ENCODE results near the gene TMEM51. TPM values are rescaled to one million over a fixed set of nuclear protein-coding genes. Genes with fewer than 3 reads are reported as not detected.

Gene TMEM51
- total and polyA plus RNA-seq, 9 of the 15 experiments (the other 6 are each of a cell fraction or from before 2014, with no cell fraction given): 0.06 to 1.4 (median 0.58) TPM

- no peak overlapping the region for H3K27ac ChIP-seq (ENCODE audit: extremely low read depth, low read depth, low read length)
- TF ChIP-seq NR2C2 (CRISPR knock-in tag; IDR thresholded peaks at IDR 0.05) (no peak), NR2C2 (tag; IDR thresholded peaks at IDR 0.05) (no peak)
- no peaks in the 10 kb centered on the region for H3K9me3 ChIP-seq (replicated peaks; ENCODE audit: control insufficient read depth, insufficient read depth, low read depth, low read length)
- no peak overlapping the region for H3K4me3 ChIP-seq
- no peaks in the 10 kb centered on the region for H4K20me1 ChIP-seq (replicated peaks; ENCODE audit: control insufficient read depth, insufficient read depth, low read length)
- H3K79me2 ChIP-seq (ENCODE audit: control insufficient read depth, insufficient read depth, low read length): no peaks in the 10 kb centered on the region
- ChIA-PET CTCF (ENCODE audit: low intra/inter-chr PET ratio) (no interaction called here), POLR2A (interaction anchor here (0.7 to 1.0 kb wide), 2 partner anchors 15 to 17 kb away, joined by 3 read pairs; no protein-coding TSS in a partner anchor)
- ATAC-seq (no peak), DNase-seq (ENCODE audit: extremely low read depth in 1 of 4, low spot score in 3 of 4) (no peak), FAIRE-seq (no peak)
- in situ Hi-C loops (cut with MboI): no loop called here
- WGBS (ENCODE audit: insufficient coverage, low coverage, missing lambda C conversion rate): 0% methylated on average over 4 of the region's 4 CpGs
- no TSS peak for BruUV-seq (replicated peaks)
- H3K36me3 ChIP-seq (ENCODE audit: control insufficient read depth, insufficient read depth, low read length): no peaks in the 10 kb centered on the region
- H3K4me2 ChIP-seq (ENCODE audit: insufficient read depth, low read length): no peak overlapping the region
- intact Hi-C loops (cut with micrococcal nuclease): no loop called here
- peaks cover 27 to 58% of the 10 kb centered on the region in 2 experiments for H3K27me3 ChIP-seq (ENCODE audit: control insufficient read depth in 2 of 2, insufficient read depth in 2 of 2, low read length in 2 of 2)
- H3K9ac ChIP-seq (ENCODE audit: insufficient read depth in 1 of 2, low read depth in 2 of 2, low read length in 2 of 2): no peak overlapping the region
- H3K4me1 ChIP-seq (replicated peaks in 1 of 2; ENCODE audit: control insufficient read depth in 2 of 2, insufficient read depth in 2 of 2, low read length in 2 of 2): no peaks in the 10 kb centered on the region
- H3K9me1 ChIP-seq (ENCODE audit: control insufficient read depth, insufficient read depth, low read length): no peaks in the 10 kb centered on the region
- no peak overlapping the region for H2AFZ ChIP-seq (ENCODE audit: low read depth, low read length)
Observed at GRCh38 chr1:15188130-15188524, 34.6 kb downstream of the TMEM51 start.

GRCh38 chr1:15188678-15189077 is 35.1 kb downstream of the TMEM51 start:
- CTCF ChIA-PET (ENCODE audit: low intra/inter-chr PET ratio): no interaction called here
- no peak for ATAC-seq

More at GRCh38 chr1:15188678-15189077, 35.1 kb downstream of the TMEM51 start:
- in situ Hi-C loops (cut with MboI): no loop called here
- H3K27ac ChIP-seq (ENCODE audit: extremely low read depth, low read depth, low read length): no peak overlapping the region
- WGBS (ENCODE audit: insufficient coverage, low coverage, missing lambda C conversion rate): 0% methylated on average over 3 of the region's 3 CpGs
- no peaks in the 10 kb centered on the region for H3K4me1 ChIP-seq (replicated peaks in 1 of 2; ENCODE audit: control insufficient read depth in 2 of 2, insufficient read depth in 2 of 2, low read length in 2 of 2)
- FAIRE-seq (no peak), DNase-seq (ENCODE audit: extremely low read depth in 1 of 4, low spot score in 3 of 4) (no peak)
- no peaks in the 10 kb centered on the region for H3K79me2 ChIP-seq (ENCODE audit: control insufficient read depth, insufficient read depth, low read length)
- no peak overlapping the region for H2AFZ ChIP-seq (ENCODE audit: low read depth, low read length)
- no peak overlapping the region for H3K4me2 ChIP-seq (ENCODE audit: insufficient read depth, low read length)
- H4K20me1 ChIP-seq (replicated peaks; ENCODE audit: control insufficient read depth, insufficient read depth, low read length): no peaks in the 10 kb centered on the region
- no peak overlapping the region for H3K9ac ChIP-seq (ENCODE audit: insufficient read depth in 1 of 2, low read depth in 2 of 2, low read length in 2 of 2)
- no peaks in the 10 kb centered on the region for H3K9me1 ChIP-seq (ENCODE audit: control insufficient read depth, insufficient read depth, low read length)
- no peaks in the 10 kb centered on the region for H3K36me3 ChIP-seq (ENCODE audit: control insufficient read depth, insufficient read depth, low read length)
- intact Hi-C loops (cut with micrococcal nuclease): no loop called here
- no TSS peak for BruUV-seq (replicated peaks)
- no peak for TF ChIP-seq TBP (optimal IDR thresholded peaks at IDR 0.05; ENCODE audit: low read depth, low read length)
- TF ChIP-seq ZNF175 (CRISPR knock-in tag; IDR thresholded peaks at IDR 0.05; ENCODE audit: low read depth): 0 out of 2 replicates have a peak, but pooled peaks have one; percentile 14
- TF ChIP-seq ATF3 (IDR thresholded peaks at IDR 0.05): peak; percentile 51; the same call in 1 of the 2 replicates
- TF ChIP-seq ATF3 (CRISPR knock-in tag; conservative IDR thresholded peaks at IDR 0.05): no peak
- no peaks in the 10 kb centered on the region for H3K9me3 ChIP-seq (replicated peaks; ENCODE audit: control insufficient read depth, insufficient read depth, low read depth, low read length)
- H3K4me3 ChIP-seq: no peak overlapping the region
- peaks cover 28 to 60% of the 10 kb centered on the region in 2 experiments for H3K27me3 ChIP-seq (ENCODE audit: control insufficient read depth in 2 of 2, insufficient read depth in 2 of 2, low read length in 2 of 2)
- POLR2A ChIA-PET: no interaction called here
